Body of pancreas (tissue), 4 donors: Measurements from ENCODE around the gene TRMU. TPM values are rescaled to one million over a fixed set of nuclear protein-coding genes. Genes with fewer than 3 reads are reported as not detected.

Source experiments
- ATAC-seq: fragments of 150-250 bp; one replicate; pipeline ENCODE4 v1.9.1; 2016
- DNase-seq, 4 donors: peaks; one replicate each; pipeline ENCODE4 v3.0.0-alpha.2; 2019
- H3K27ac ChIP-seq, 4 donors: fragments of 200-600 bp; sonication (generic); 1 replicate in 3 of 4; 2 replicates in 1 of 4; pipeline versions ENCODE4 v1.5.1 to v1.6.1; 2016 to 2019; ENCODE audit warnings: mild to moderate bottlenecking in 1 of 4, mixed read lengths in 1 of 4, moderate library complexity in 1 of 4
- H3K27me3 ChIP-seq, 2 donors: fragments of 200-600 bp; sonication (generic); one replicate each; pipeline ENCODE4 v1.6.0; 2016; ENCODE audit warnings: mild to moderate bottlenecking in 1 of 2
- H3K36me3 ChIP-seq, 2 donors: fragments of 200-600 bp; sonication (generic); replicated peaks in 1 of 2; 2 replicates each; pipeline ENCODE4 v1.5.1; 2016; ENCODE audit warnings: low read depth in 2 of 2; ENCODE audit not compliant: insufficient read depth in 1 of 2
- H3K4me1 ChIP-seq: fragments of 200-600 bp; sonication (generic); one replicate; pipeline ENCODE4 v1.6.0; 2016
- H3K4me3 ChIP-seq, 2 donors: fragments of 200-600 bp; sonication (generic); 1 replicate in 1 of 2; 2 replicates in 1 of 2; pipeline ENCODE4 v1.5.1; 2016 to 2019
- H3K9me3 ChIP-seq, 3 donors: fragments of 200-600 bp; sonication (generic); 1 replicate in 2 of 3; 2 replicates in 1 of 3; pipeline ENCODE4 v1.5.1; 2016
- POLR2A ChIP-seq, 3 donors: fragments of 450-650 bp; IDR thresholded peaks; one replicate each; pipeline ENCODE4 v1.6.1; 2016; ENCODE audit warnings: antibody characterized with exemption in 3 of 3, mild to moderate bottlenecking in 2 of 3
- WGBS, 2 donors: methylation state at CpG; one replicate each; pipeline ENCODE4 v1.1.5; 2017; 5-methylcytosine and 5-hydroxymethylcytosine counted together
- intact Hi-C: fragments of 100-400 bp; cut with DNase I; formaldehyde crosslinking; loops from one replicate; pipeline ENCODE4 v1.15.1; 2023
- total RNA-seq, 2 donors: library from RNA; depleted of rRNA; stranded (reverse); fragments of >200 nt; gene quantifications; one replicate each; pipeline ENCODE4 v1.1.0, GENCODE V29; 2016
- TF ChIP-seq, protein P1 (sequence below), 7 experiments: fragments of 450-650 bp in 4 of 7; fragments of 200-600 bp in 3 of 7; sonication (generic) in 3 of 7; IDR thresholded peaks; one replicate each; pipeline ENCODE4 v1.5.1; 2016 to 2019; ENCODE audit warnings: antibody characterized with exemption in 7 of 7

TRMU gene
- total RNA-seq, 2 donors from 2014 or later, result 34.2 to 43.5 TPM

DNA sequence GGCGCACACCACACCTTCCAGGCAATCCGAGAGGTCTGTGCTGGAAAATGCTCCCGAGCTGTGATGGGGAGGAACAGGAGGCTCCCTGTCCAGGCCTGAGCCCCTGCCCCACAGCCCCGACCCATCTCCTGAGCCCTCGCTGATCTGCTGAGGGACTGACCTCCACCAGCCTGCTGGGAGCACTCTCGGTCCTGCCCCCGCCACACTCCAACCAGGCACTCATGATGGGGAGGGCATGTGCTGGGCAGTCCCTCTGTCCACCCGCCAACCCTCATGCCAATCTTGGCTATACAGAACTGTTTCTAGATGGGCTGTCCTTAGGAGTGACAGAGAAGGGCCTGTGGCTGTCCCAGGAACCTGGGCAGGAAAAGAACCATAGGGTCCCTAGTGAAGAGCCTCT, 70.8 kb downstream of the TRMU start:
- TF ChIP-seq, protein P1, sequence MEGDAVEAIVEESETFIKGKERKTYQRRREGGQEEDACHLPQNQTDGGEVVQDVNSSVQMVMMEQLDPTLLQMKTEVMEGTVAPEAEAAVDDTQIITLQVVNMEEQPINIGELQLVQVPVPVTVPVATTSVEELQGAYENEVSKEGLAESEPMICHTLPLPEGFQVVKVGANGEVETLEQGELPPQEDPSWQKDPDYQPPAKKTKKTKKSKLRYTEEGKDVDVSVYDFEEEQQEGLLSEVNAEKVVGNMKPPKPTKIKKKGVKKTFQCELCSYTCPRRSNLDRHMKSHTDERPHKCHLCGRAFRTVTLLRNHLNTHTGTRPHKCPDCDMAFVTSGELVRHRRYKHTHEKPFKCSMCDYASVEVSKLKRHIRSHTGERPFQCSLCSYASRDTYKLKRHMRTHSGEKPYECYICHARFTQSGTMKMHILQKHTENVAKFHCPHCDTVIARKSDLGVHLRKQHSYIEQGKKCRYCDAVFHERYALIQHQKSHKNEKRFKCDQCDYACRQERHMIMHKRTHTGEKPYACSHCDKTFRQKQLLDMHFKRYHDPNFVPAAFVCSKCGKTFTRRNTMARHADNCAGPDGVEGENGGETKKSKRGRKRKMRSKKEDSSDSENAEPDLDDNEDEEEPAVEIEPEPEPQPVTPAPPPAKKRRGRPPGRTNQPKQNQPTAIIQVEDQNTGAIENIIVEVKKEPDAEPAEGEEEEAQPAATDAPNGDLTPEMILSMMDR (IDR thresholded peaks at IDR 0.05), result no peak
- no peak for TF ChIP-seq POLR2A (IDR thresholded peaks at IDR 0.05)
- Histone ChIP-seq H3K27me3 (no peaks in the 10 kb centered on the region), H3K9me3 (no peaks in the 10 kb centered on the region), H3K4me1 (no peaks in the 10 kb centered on the region), H3K4me3 (no peak overlapping the region), H3K36me3 (no peaks in the 10 kb centered on the region), H3K27ac (no peak overlapping the region)
- no peak for DNase-seq
- no peak for ATAC-seq
- WGBS, 2 donors, result 91 to 100% methylated on average over 1 to 8 of the region's 8 CpGs
- intact Hi-C loops, result no loop called here

DNA sequence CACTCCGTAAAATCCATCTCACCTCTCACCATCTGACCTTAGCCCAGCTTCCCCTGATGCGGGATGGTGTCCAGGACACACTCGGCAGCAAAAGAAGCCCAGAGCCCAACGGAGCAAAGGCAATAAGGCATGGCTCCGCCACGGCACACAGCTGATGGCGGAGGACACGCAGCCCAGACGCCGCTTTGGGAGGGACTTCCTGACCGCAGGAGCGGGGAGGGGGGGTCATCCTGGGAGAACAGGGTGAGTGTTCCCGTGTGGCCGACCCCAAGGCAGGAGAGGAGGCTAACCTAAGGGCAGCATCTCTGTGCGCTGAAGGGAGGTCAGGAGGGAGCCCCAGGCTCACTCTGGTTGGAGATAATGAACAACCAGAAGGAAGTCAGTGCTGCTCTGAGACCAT, 71.3 kb downstream of the TRMU start:
- WGBS, 2 donors, result 77 to 92% methylated on average over 11 to 15 of the region's 15 CpGs
- Histone ChIP-seq H3K36me3 (no peaks in the 10 kb centered on the region), H3K27me3 (no peaks in the 10 kb centered on the region), H3K9me3 (no peaks in the 10 kb centered on the region), H3K4me1 (no peaks in the 10 kb centered on the region), H3K27ac (no peak overlapping the region), H3K4me3 (no peak overlapping the region)
- intact Hi-C loops, result no loop called here
- DNase-seq, result no peak
- no peak for TF ChIP-seq POLR2A (IDR thresholded peaks at IDR 0.05)
- TF ChIP-seq, protein P1 (IDR thresholded peaks at IDR 0.05), result no peak
- ATAC-seq, result no peak

Other genes with a start within 250 kb of the TRMU start
- gene PPARA, start 185.2 kb upstream of the TRMU start, total RNA-seq, result 10 to 100 TPM; 15.8 to 19.8 TPM
- 10 to 100 TPM in 1 of 2 donors, 1 to 10 TPM in 1; 5.9 to 12.5 TPM for gene CDPF1, start 85.4 kb upstream of the TRMU start, total RNA-seq
- under 1 TPM; under 0.01 to 0.33 TPM for gene PKDREJ, start 72.4 kb upstream of the TRMU start, total RNA-seq
- 100 to 1,000 TPM in 1 of 2 donors, 10 to 100 TPM in 1; 38.4 to 113 TPM for gene TTC38, start 67.7 kb upstream of the TRMU start, total RNA-seq
- under 1 TPM in 1 of 2 donors, not detected in 1; 0.26 TPM for gene GTSE1, start 38.8 kb upstream of the TRMU start, total RNA-seq
- gene CELSR1, start 201.9 kb downstream of the TRMU start, total RNA-seq, result 1 to 10 TPM in 1 of 2 donors, under 1 TPM in 1; 0.66 to 3.6 TPM